HL-60/S4 treated with phorbol 12-myristate 13-acetate at 8.2 ng/mL for 4 days and 3 days (cell line): Measurements from ENCODE around the gene CREBBP.

ENCODE experiments used
- in situ Hi-C: fragments of 300-500 bp; cut with MboI; formaldehyde crosslinking; loops from 2 replicates; pipeline ENCODE4 v1.15.0; 2022; ENCODE audit warnings: low sequenced_read_pairs

CREBBP gene

GRCh38 chr16:3774156-3774767, 106.3 kb downstream of the CREBBP start:
- in situ Hi-C loops, result no loop called here

GRCh38 chr16:3773663-3774062, 106.8 kb downstream of the CREBBP start:
- in situ Hi-C loops, result no loop called here

- in situ Hi-C loops, result no loop called here
Observed at GRCh38 chr16:3771513-3771912, 109.0 kb downstream of the CREBBP start.

GRCh38 chr16:3770530-3770929, 110.0 kb downstream of the CREBBP start:
- in situ Hi-C loops, result no loop called here

GRCh38 chr16:3769942-3770341, 110.6 kb downstream of the CREBBP start:
- in situ Hi-C loops, result no loop called here

GRCh38 chr16:3769013-3769412, 111.5 kb downstream of the CREBBP start:
- in situ Hi-C loops, result no loop called here

- in situ Hi-C loops, result no loop called here
Observed at GRCh38 chr16:3767333-3767986, 113.1 kb downstream of the CREBBP start.

- in situ Hi-C loops, result no loop called here
Observed at GRCh38 chr16:3766177-3766576, 114.3 kb downstream of the CREBBP start.

- in situ Hi-C loops, result no loop called here
Observed at GRCh38 chr16:3764409-3764808, 116.1 kb downstream of the CREBBP start.

GRCh38 chr16:3762107-3762750, 118.3 kb downstream of the CREBBP start:
- in situ Hi-C loops, result no loop called here

GRCh38 chr16:3761375-3762106, 119.0 kb downstream of the CREBBP start:
- in situ Hi-C loops, result no loop called here

- in situ Hi-C loops, result no loop called here
Observed at GRCh38 chr16:3760518-3760917, 120.0 kb downstream of the CREBBP start.

GRCh38 chr16:3759736-3760135, 120.8 kb downstream of the CREBBP start:
- in situ Hi-C loops, result no loop called here

GRCh38 chr16:3756113-3756512, 124.4 kb downstream of the CREBBP start:
- in situ Hi-C loops, result no loop called here

GRCh38 chr16:3755249-3755648, 125.3 kb downstream of the CREBBP start:
- in situ Hi-C loops, result no loop called here

GRCh38 chr16:3754772-3755171, 125.7 kb downstream of the CREBBP start:
- in situ Hi-C loops, result no loop called here

- in situ Hi-C loops, result no loop called here
Observed at GRCh38 chr16:3754081-3754703, 126.3 kb downstream of the CREBBP start.

GRCh38 chr16:3752984-3753383, 127.5 kb downstream of the CREBBP start:
- in situ Hi-C loops, result no loop called here

- in situ Hi-C loops, result no loop called here
Observed at GRCh38 chr16:3751878-3752277, 128.6 kb downstream of the CREBBP start.

- in situ Hi-C loops, result no loop called here
Observed at GRCh38 chr16:3748307-3748706, 132.2 kb downstream of the CREBBP start.

GRCh38 chr16:3745751-3746355, 134.7 kb downstream of the CREBBP start:
- in situ Hi-C loops, result no loop called here
